Mesenchymal stem cell (in vitro differentiated cells and primary cell): ENCODE results near the gene PKNOX2.

ENCODE experiments used
- DNase-seq: peaks from one replicate; pipeline ENCODE4 v3.0.0-alpha.2; 2013
- H2AFZ ChIP-seq: one replicate; pipeline ENCODE4 v1.6.1; 2013; ENCODE audit warnings: low read depth, mild to moderate bottlenecking, control low read depth, inconsistent platforms, low read length, moderate library complexity
- H2AK5ac ChIP-seq: 2 replicates; pipeline ENCODE4 v1.6.1; 2013; ENCODE audit warnings: low read length, moderate library complexity, mild to moderate bottlenecking, inconsistent platforms; ENCODE audit not compliant: severe bottlenecking
- H2BK120ac ChIP-seq: one replicate; pipeline ENCODE4 v1.6.1; 2013; ENCODE audit warnings: low read depth, mild to moderate bottlenecking, inconsistent platforms, low read length, moderate library complexity
- H2BK12ac ChIP-seq, 2 experiments: one replicate each; pipeline ENCODE4 v1.6.1; 2013; ENCODE audit warnings: inconsistent platforms in 2 of 2, low read length in 2 of 2, mild to moderate bottlenecking in 2 of 2, moderate library complexity in 2 of 2, control low read depth in 1 of 2
- H2BK15ac ChIP-seq: one replicate; pipeline ENCODE4 v1.6.1; 2013; ENCODE audit warnings: mild to moderate bottlenecking, low read depth, inconsistent platforms; ENCODE audit not compliant: poor library complexity, severe bottlenecking
- H2BK5ac ChIP-seq: 2 replicates; pipeline ENCODE4 v1.6.1; 2013; ENCODE audit warnings: low read depth, mild to moderate bottlenecking, low read length, control low read depth, inconsistent platforms; ENCODE audit not compliant: poor library complexity, severe bottlenecking
- H3K14ac ChIP-seq, 2 experiments: one replicate each; pipeline ENCODE4 v1.6.1; 2013; ENCODE audit warnings: inconsistent platforms in 2 of 2, low read length in 2 of 2, control low read depth in 1 of 2, mild to moderate bottlenecking in 1 of 2, moderate library complexity in 1 of 2
- H3K18ac ChIP-seq, 2 experiments: one replicate each; pipeline ENCODE4 v1.6.1; 2013; ENCODE audit warnings: inconsistent platforms in 2 of 2, low read length in 2 of 2, control low read depth in 1 of 2, low read depth in 1 of 2, mild to moderate bottlenecking in 1 of 2
- H3K23ac ChIP-seq, 2 experiments: one replicate each; pipeline ENCODE4 v1.6.1; 2013; ENCODE audit warnings: inconsistent platforms in 2 of 2, low read length in 2 of 2, mild to moderate bottlenecking in 2 of 2, moderate library complexity in 2 of 2, control low read depth in 1 of 2
- H3K27ac ChIP-seq: 2 replicates; pipeline ENCODE4 v1.5.1; 2013; ENCODE audit warnings: mild to moderate bottlenecking, moderate library complexity, low read length, control low read depth, inconsistent platforms; ENCODE audit not compliant: poor library complexity, severe bottlenecking
- H3K27me3 ChIP-seq, 2 experiments: 2 replicates each; pipeline versions ENCODE4 v1.6.1 to v1.7.0; 2013; ENCODE audit warnings: low read length in 2 of 2, mild to moderate bottlenecking in 2 of 2, moderate library complexity in 2 of 2, control low read depth in 1 of 2, inconsistent platforms in 1 of 2; ENCODE audit not compliant: control insufficient read depth in 1 of 2, insufficient read depth in 1 of 2
- H3K36me3 ChIP-seq, 2 experiments: 2 replicates each; pipeline versions ENCODE4 v1.6.1 to v1.7.0; 2013; ENCODE audit warnings: low read length in 2 of 2, control low read depth in 1 of 2, inconsistent platforms in 1 of 2, low read depth in 1 of 2, mild to moderate bottlenecking in 1 of 2; ENCODE audit not compliant: insufficient read depth in 2 of 2, control insufficient read depth in 1 of 2
- H3K4ac ChIP-seq, 2 experiments: one replicate each; pipeline ENCODE4 v1.6.1; 2013; ENCODE audit warnings: inconsistent platforms in 2 of 2, low read length in 2 of 2, mild to moderate bottlenecking in 2 of 2, moderate library complexity in 2 of 2, control low read depth in 1 of 2, low read depth in 1 of 2
- H3K4me1 ChIP-seq: 2 replicates; pipeline ENCODE4 v1.6.1; 2013; ENCODE audit warnings: low read depth, low read length, control low read depth; ENCODE audit not compliant: control insufficient read depth, insufficient read depth
- H3K4me2 ChIP-seq: 2 replicates; pipeline ENCODE4 v1.6.1; 2013; ENCODE audit warnings: low read length, mild to moderate bottlenecking, inconsistent platforms; ENCODE audit not compliant: poor library complexity, severe bottlenecking
- H3K4me3 ChIP-seq, 2 experiments: 2 replicates each; pipeline versions ENCODE4 v1.5.1 to v1.7.0; 2013; ENCODE audit warnings: low read length in 2 of 2, mild to moderate bottlenecking in 2 of 2, control low read depth in 1 of 2, low read depth in 1 of 2; ENCODE audit not compliant: insufficient read depth in 1 of 2
- H3K79me1 ChIP-seq: replicated peaks from 2 replicates; pipeline ENCODE4 v1.6.1; 2013; ENCODE audit warnings: mild to moderate bottlenecking, control low read depth, low read length, inconsistent platforms; ENCODE audit not compliant: poor library complexity, severe bottlenecking
- H3K9ac ChIP-seq: 2 replicates; pipeline ENCODE4 v1.7.0; 2013; ENCODE audit warnings: mild to moderate bottlenecking, low read length, moderate library complexity
- H3K9me3 ChIP-seq: 2 replicates; pipeline ENCODE4 v1.7.0; 2013; ENCODE audit warnings: mild to moderate bottlenecking, low read length; ENCODE audit not compliant: control insufficient read depth
- H4K8ac ChIP-seq: one replicate; pipeline ENCODE4 v1.6.1; 2013; ENCODE audit warnings: inconsistent platforms, mild to moderate bottlenecking, low read length, moderate library complexity
- H4K91ac ChIP-seq: one replicate; pipeline ENCODE4 v1.6.1; 2013; ENCODE audit warnings: mild to moderate bottlenecking, low read length, inconsistent platforms
- WGBS: methylation state at CpG from one replicate; pipeline ENCODE4 v1.1.7; 2013; ENCODE audit warnings: mixed read lengths; 5-methylcytosine and 5-hydroxymethylcytosine counted together

The PKNOX2 gene

DNA sequence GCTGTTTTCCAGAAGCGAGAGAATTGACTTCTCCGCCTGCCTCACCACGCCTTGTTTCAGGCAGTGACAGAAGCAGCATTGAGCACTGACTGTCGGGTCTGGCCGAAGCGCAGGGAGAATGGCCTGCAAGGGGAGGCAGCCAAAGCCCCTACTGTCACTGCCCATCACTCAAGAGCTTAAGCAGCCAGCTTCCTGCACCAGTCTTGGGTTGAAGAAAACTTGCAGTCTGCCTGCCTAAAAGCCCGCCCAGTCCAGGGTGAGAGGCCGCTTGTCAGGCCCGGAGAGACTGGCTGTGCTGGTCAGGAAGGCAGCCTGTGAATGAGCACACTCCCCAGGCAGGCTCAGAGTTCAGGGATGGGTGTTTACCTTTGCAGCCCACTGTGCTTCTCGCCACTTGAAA is 108.3 kb downstream of the PKNOX2 start:
- H3K4me1 ChIP-seq = peaks cover 23% of the 10 kb centered on the region
- H2AK5ac ChIP-seq = peak overlapping the region; percentile 21
- no peak for DNase-seq
- peaks cover 42% of the 10 kb centered on the region for H3K79me1 ChIP-seq
- H2BK120ac ChIP-seq = no peak overlapping the region
- no peak overlapping the region for H3K4me3 ChIP-seq
- H3K4me2 ChIP-seq = no peak overlapping the region
- peak overlapping the region in 1 of 2 experiments; percentile 11 for H3K18ac ChIP-seq
- H2BK12ac ChIP-seq = peak overlapping the region in 1 of 2 experiments; percentile 23
- no peak overlapping the region for H2BK15ac ChIP-seq
- no peak overlapping the region for H3K14ac ChIP-seq
- no peak overlapping the region for H2AFZ ChIP-seq
- no peak overlapping the region for H4K91ac ChIP-seq
- 59% methylated on average over 10 of the region's 10 CpGs for WGBS
- no peaks in the 10 kb centered on the region for H3K9me3 ChIP-seq
- peak overlapping the region; percentile 10 for H4K8ac ChIP-seq
- H3K27ac ChIP-seq = peak overlapping the region; percentile 79
- peaks cover 0 to 13% of the 10 kb centered on the region in 2 experiments for H3K36me3 ChIP-seq
- H3K27me3 ChIP-seq = no peaks in the 10 kb centered on the region
- H3K9ac ChIP-seq = no peak overlapping the region
- no peak overlapping the region for H3K23ac ChIP-seq
- H3K4ac ChIP-seq = peak overlapping the region in 1 of 2 experiments; percentile 31
- H2BK5ac ChIP-seq = no peak overlapping the region

DNA sequence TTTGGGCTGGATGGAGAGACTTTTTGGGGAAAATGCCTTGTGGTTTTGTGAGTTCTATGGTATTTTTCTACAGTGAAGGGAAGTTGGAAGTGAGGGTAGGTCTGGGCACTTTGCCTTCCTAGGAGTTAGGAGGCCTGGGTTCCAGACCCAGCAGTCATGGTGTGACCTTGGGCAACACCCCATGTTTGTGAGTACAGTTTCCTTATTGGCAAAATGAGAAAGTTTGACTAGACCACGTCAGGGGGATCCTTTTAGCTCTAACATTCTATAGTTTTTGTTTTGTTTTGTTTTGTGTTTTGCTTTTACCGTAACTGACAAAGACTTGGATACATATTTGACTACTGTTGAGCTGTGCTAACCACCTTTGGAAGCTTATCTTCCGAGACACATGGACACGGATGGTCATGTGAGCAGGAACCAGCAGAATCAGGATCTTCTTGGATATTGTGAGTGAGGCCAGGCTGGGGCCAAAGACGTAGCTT is 109.0 kb downstream of the PKNOX2 start:
- Histone ChIP-seq H2AK5ac (peak overlapping the region; percentile 40), H2AFZ (no peak overlapping the region), H3K4me1 (peaks cover 21% of the 10 kb centered on the region), H2BK120ac (no peak overlapping the region), H3K4ac (no peak overlapping the region), H4K8ac (no peak overlapping the region), H3K9ac (no peak overlapping the region), H3K27me3 (no peaks in the 10 kb centered on the region), H3K4me2 (no peak overlapping the region), H3K27ac (peak overlapping the region; percentile 79), H2BK15ac (no peak overlapping the region), H3K14ac (no peak overlapping the region), H3K79me1 (peaks cover 38% of the 10 kb centered on the region), H3K18ac (no peak overlapping the region), H3K36me3 (peaks cover 0 to 13% of the 10 kb centered on the region in 2 experiments), H4K91ac (no peak overlapping the region), H2BK5ac (no peak overlapping the region), H2BK12ac (no peak overlapping the region), H3K9me3 (no peaks in the 10 kb centered on the region), H3K23ac (no peak overlapping the region), H3K4me3 (no peak overlapping the region)
- DNase-seq = no peak
- 93% methylated on average over 5 of the region's 5 CpGs for WGBS

- H2BK5ac ChIP-seq = no peak overlapping the region
- H3K18ac ChIP-seq = no peak overlapping the region
- H2AFZ ChIP-seq = no peak overlapping the region
- H3K4me1 ChIP-seq = peaks cover 18% of the 10 kb centered on the region
- no peak overlapping the region for H2BK15ac ChIP-seq
- H3K23ac ChIP-seq = no peak overlapping the region
- H3K27me3 ChIP-seq = no peaks in the 10 kb centered on the region
- WGBS = 93% methylated on average over 11 of the region's 11 CpGs
- no peak overlapping the region for H3K27ac ChIP-seq
- peaks cover 42% of the 10 kb centered on the region for H3K79me1 ChIP-seq
- no peak overlapping the region for H3K14ac ChIP-seq
- peaks cover 0 to 19% of the 10 kb centered on the region in 2 experiments for H3K36me3 ChIP-seq
- H3K4ac ChIP-seq = no peak overlapping the region
- no peak overlapping the region for H2BK12ac ChIP-seq
- no peak overlapping the region for H2BK120ac ChIP-seq
- H3K9ac ChIP-seq = no peak overlapping the region
- no peak overlapping the region for H4K8ac ChIP-seq
- no peak overlapping the region for H3K4me3 ChIP-seq
- no peaks in the 10 kb centered on the region for H3K9me3 ChIP-seq
- no peak overlapping the region for H3K4me2 ChIP-seq
- no peak overlapping the region for H4K91ac ChIP-seq
- peak overlapping the region; percentile 40 for H2AK5ac ChIP-seq
- no peak for DNase-seq
Observed at GRCh38 chr11:125274309-125274708, 109.8 kb downstream of the PKNOX2 start.

DNA sequence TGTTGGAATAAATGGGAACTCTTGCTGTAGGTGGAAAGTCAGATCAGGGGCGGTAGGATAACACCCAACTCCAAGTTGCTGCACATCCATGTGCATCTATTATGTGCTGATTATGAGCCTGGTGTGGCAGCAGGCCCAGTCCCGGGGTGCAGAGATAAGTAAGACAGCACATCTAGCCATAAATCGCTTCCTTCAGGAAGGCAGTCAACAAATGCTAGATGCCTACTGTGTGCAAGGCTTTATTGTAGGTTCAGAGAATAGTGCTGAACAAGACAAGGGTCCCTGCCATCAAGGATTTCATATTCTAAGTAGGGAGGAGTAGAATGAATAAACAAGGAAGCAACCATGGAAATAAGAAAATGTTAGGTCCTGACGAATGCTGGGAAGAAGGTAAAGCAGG is 110.2 kb downstream of the PKNOX2 start:
- Histone ChIP-seq H2BK15ac (no peak overlapping the region), H3K18ac (no peak overlapping the region), H3K9ac (no peak overlapping the region), H3K23ac (no peak overlapping the region), H2AFZ (no peak overlapping the region), H4K91ac (no peak overlapping the region), H3K4me1 (peaks cover 17% of the 10 kb centered on the region), H2BK120ac (no peak overlapping the region), H4K8ac (no peak overlapping the region), H2BK5ac (no peak overlapping the region), H3K27ac (no peak overlapping the region), H3K27me3 (no peaks in the 10 kb centered on the region), H3K36me3 (peaks cover 0 to 22% of the 10 kb centered on the region in 2 experiments), H3K79me1 (peaks cover 42% of the 10 kb centered on the region), H2AK5ac (peak overlapping the region; percentile 23), H3K4me3 (no peak overlapping the region), H3K9me3 (no peaks in the 10 kb centered on the region), H2BK12ac (no peak overlapping the region), H3K4ac (no peak overlapping the region), H3K4me2 (no peak overlapping the region), H3K14ac (no peak overlapping the region)
- DNase-seq = no peak
- 96% methylated on average over 4 of the region's 4 CpGs for WGBS
